Measurements from ENCODE around the gene EZR.

Gene EZR

GRCh38 chr6:158754738-158755137 lies 64.4 kb downstream of the EZR start:
- no peak overlapping the region for H3K4me2 ChIP-seq (ENCODE audit: low read length)
- H3K36me3 ChIP-seq (ENCODE audit: control insufficient read depth, insufficient read depth, low read length): no peaks in the 10 kb centered on the region
- H3K27ac ChIP-seq: no peak overlapping the region
- H3K4me1 ChIP-seq: peaks cover 13% of the 10 kb centered on the region
- TF ChIP-seq CTCF (IDR thresholded peaks at IDR 0.05): no peak
- H3K4me3 ChIP-seq (ENCODE audit: low read depth, low read length): no peak overlapping the region
- no peaks in the 10 kb centered on the region for H3K79me2 ChIP-seq
- H3K9ac ChIP-seq: no peak overlapping the region
- no peaks in the 10 kb centered on the region for H3K9me3 ChIP-seq (ENCODE audit: control insufficient read depth, low read length)
- H2AFZ ChIP-seq: no peak overlapping the region
- H3K27me3 ChIP-seq (ENCODE audit: control insufficient read depth, insufficient read depth, low read length): no peaks in the 10 kb centered on the region

GRCh38 chr6:158753811-158754210 lies 65.4 kb downstream of the EZR start:
- Histone ChIP-seq H3K4me1 (peaks cover 11% of the 10 kb centered on the region), H3K4me3 (ENCODE audit: low read depth, low read length) (no peak overlapping the region), H3K36me3 (ENCODE audit: control insufficient read depth, insufficient read depth, low read length) (no peaks in the 10 kb centered on the region), H3K4me2 (ENCODE audit: low read length) (no peak overlapping the region), H3K9me3 (ENCODE audit: control insufficient read depth, low read length) (no peaks in the 10 kb centered on the region), H3K27ac (no peak overlapping the region), H3K79me2 (no peaks in the 10 kb centered on the region), H3K27me3 (ENCODE audit: control insufficient read depth, insufficient read depth, low read length) (no peaks in the 10 kb centered on the region), H3K9ac (no peak overlapping the region), H2AFZ (no peak overlapping the region)
- TF ChIP-seq CTCF (IDR thresholded peaks at IDR 0.05): no peak

- no peak overlapping the region for H3K4me3 ChIP-seq (ENCODE audit: low read depth, low read length)
- no peaks in the 10 kb centered on the region for H3K9me3 ChIP-seq (ENCODE audit: control insufficient read depth, low read length)
- no peaks in the 10 kb centered on the region for H3K27me3 ChIP-seq (ENCODE audit: control insufficient read depth, insufficient read depth, low read length)
- no peaks in the 10 kb centered on the region for H3K79me2 ChIP-seq
- no peak overlapping the region for H3K4me2 ChIP-seq (ENCODE audit: low read length)
- no peak overlapping the region for H2AFZ ChIP-seq
- TF ChIP-seq CTCF (IDR thresholded peaks at IDR 0.05): peak; percentile 20
- no peaks in the 10 kb centered on the region for H3K4me1 ChIP-seq
- no peak overlapping the region for H3K27ac ChIP-seq
- H3K36me3 ChIP-seq (ENCODE audit: control insufficient read depth, insufficient read depth, low read length): no peaks in the 10 kb centered on the region
- H3K9ac ChIP-seq: no peak overlapping the region
These were observed 66.6 kb downstream of the EZR start for GRCh38 chr6:158752613-158753012.

DNA sequence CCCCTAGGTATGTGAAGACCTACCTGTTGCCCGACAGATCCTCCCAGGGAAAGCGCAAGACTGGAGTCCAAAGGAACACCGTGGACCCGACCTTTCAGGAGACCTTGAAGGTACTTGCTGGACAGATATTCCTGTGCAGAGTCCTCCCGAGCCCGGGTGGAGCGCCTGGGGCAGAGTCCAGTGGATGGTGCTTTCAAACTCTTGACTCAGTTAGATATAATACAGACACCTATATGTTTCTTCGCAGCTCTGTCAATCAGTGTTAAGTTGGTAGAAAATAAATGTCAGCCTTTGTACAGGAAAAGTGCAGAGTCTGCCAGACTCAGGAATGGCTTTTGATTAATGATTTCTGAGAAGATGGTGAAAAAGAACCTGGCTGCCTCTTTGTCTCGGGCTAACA lies 67.2 kb downstream of the EZR start:
- no peaks in the 10 kb centered on the region for H3K9me3 ChIP-seq (ENCODE audit: control insufficient read depth, low read length)
- no peaks in the 10 kb centered on the region for H3K27me3 ChIP-seq (ENCODE audit: control insufficient read depth, insufficient read depth, low read length)
- no peak for TF ChIP-seq CTCF (IDR thresholded peaks at IDR 0.05)
- no peaks in the 10 kb centered on the region for H3K79me2 ChIP-seq
- H3K36me3 ChIP-seq (ENCODE audit: control insufficient read depth, insufficient read depth, low read length): no peaks in the 10 kb centered on the region
- H2AFZ ChIP-seq: no peak overlapping the region
- no peak overlapping the region for H3K27ac ChIP-seq
- H3K4me2 ChIP-seq (ENCODE audit: low read length): peak overlapping the region; percentile 24
- H3K4me1 ChIP-seq: no peaks in the 10 kb centered on the region
- no peak overlapping the region for H3K9ac ChIP-seq
- H3K4me3 ChIP-seq (ENCODE audit: low read depth, low read length): no peak overlapping the region

- H2AFZ ChIP-seq: no peak overlapping the region
- no peaks in the 10 kb centered on the region for H3K79me2 ChIP-seq
- H3K27me3 ChIP-seq (ENCODE audit: control insufficient read depth, insufficient read depth, low read length): no peaks in the 10 kb centered on the region
- no peaks in the 10 kb centered on the region for H3K36me3 ChIP-seq (ENCODE audit: control insufficient read depth, insufficient read depth, low read length)
- no peak overlapping the region for H3K9ac ChIP-seq
- H3K4me3 ChIP-seq (ENCODE audit: low read depth, low read length): no peak overlapping the region
- no peaks in the 10 kb centered on the region for H3K9me3 ChIP-seq (ENCODE audit: control insufficient read depth, low read length)
- no peak overlapping the region for H3K4me2 ChIP-seq (ENCODE audit: low read length)
- no peak overlapping the region for H3K27ac ChIP-seq
- no peak for TF ChIP-seq CTCF (IDR thresholded peaks at IDR 0.05)
- no peaks in the 10 kb centered on the region for H3K4me1 ChIP-seq
These were observed 67.9 kb downstream of the EZR start for GRCh38 chr6:158751224-158751623.
